Measurements from ENCODE around the gene RABL3.

DNA sequence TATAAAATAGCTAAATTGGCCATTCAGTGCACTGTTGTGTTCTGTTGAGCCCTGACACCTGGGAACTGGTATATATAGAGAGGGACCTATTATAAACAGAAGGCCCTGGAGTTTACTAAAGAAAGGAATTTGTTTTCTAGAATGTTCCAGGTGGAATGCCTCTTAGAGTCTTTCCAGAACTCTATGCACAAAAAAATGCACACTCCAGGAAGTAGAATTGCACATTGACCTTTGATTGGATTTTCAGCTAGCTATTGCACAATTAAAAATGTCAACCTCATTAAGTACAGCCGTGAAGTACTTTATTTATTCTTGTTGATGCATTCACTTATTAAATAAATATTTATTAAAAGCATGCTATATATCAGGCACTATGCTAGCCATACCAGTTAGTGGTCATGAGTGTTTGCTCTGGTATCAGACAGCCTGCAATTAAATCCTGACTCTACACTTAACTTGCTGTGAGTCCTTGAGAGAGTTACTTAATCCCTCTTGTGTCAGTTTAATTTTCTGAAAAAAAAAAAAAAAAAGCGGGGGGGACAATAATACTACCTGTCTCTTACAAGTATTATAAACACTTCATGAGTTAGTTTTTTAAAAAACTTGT, 105.4 kb downstream of the RABL3 start:
- TF ChIP-seq, protein P1, sequence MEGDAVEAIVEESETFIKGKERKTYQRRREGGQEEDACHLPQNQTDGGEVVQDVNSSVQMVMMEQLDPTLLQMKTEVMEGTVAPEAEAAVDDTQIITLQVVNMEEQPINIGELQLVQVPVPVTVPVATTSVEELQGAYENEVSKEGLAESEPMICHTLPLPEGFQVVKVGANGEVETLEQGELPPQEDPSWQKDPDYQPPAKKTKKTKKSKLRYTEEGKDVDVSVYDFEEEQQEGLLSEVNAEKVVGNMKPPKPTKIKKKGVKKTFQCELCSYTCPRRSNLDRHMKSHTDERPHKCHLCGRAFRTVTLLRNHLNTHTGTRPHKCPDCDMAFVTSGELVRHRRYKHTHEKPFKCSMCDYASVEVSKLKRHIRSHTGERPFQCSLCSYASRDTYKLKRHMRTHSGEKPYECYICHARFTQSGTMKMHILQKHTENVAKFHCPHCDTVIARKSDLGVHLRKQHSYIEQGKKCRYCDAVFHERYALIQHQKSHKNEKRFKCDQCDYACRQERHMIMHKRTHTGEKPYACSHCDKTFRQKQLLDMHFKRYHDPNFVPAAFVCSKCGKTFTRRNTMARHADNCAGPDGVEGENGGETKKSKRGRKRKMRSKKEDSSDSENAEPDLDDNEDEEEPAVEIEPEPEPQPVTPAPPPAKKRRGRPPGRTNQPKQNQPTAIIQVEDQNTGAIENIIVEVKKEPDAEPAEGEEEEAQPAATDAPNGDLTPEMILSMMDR (conservative IDR thresholded peaks at IDR 0.05; ENCODE audit: low read depth, low read length), result no peak
- no peak for TF ChIP-seq NFE2L2 (IDR thresholded peaks at IDR 0.05; ENCODE audit: low read depth, low read length)
- TF ChIP-seq SMC3 (IDR thresholded peaks at IDR 0.05; ENCODE audit: low read depth, low read length), result no peak
- no peak for TF ChIP-seq MXI1 (IDR thresholded peaks at IDR 0.05; ENCODE audit: borderline replicate concordance, low read depth, low read length)
- TF ChIP-seq, protein P2, sequence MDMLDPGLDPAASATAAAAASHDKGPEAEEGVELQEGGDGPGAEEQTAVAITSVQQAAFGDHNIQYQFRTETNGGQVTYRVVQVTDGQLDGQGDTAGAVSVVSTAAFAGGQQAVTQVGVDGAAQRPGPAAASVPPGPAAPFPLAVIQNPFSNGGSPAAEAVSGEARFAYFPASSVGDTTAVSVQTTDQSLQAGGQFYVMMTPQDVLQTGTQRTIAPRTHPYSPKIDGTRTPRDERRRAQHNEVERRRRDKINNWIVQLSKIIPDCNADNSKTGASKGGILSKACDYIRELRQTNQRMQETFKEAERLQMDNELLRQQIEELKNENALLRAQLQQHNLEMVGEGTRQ (IDR thresholded peaks at IDR 0.05; ENCODE audit: low read depth, low read length), result no peak
- no peak for TF ChIP-seq RAD21 (IDR thresholded peaks at IDR 0.05; ENCODE audit: low read length)
- TF ChIP-seq MAZ (IDR thresholded peaks at IDR 0.05; ENCODE audit: borderline replicate concordance, low read depth, low read length), result no peak
- no peak for TF ChIP-seq POLR2A (IDR thresholded peaks at IDR 0.05; ENCODE audit: low read depth, low read length)
- no peak for TF ChIP-seq FOS (IDR thresholded peaks at IDR 0.05; ENCODE audit: low read depth, low read length)
- peak; percentile 50 for TF ChIP-seq CEBPB (IDR thresholded peaks at IDR 0.05; ENCODE audit: low read depth, low read length)
